CD14-positive monocyte (primary cell): ENCODE data around the gene USP1. TPM values are rescaled to one million over a fixed set of nuclear protein-coding genes. Genes with fewer than 3 reads are reported as not detected.

Experiments
- DNase-seq, 3 donors: peaks; one replicate each; pipeline ENCODE4 v3.0.0-alpha.2; 2011 to 2022
- H2AFZ ChIP-seq: 2 replicates; pipeline ENCODE4 v1.6.0; 2012; ENCODE audit warnings: mild to moderate bottlenecking, low read depth, low read length, inconsistent platforms; ENCODE audit not compliant: insufficient read depth, poor library complexity, severe bottlenecking
- H3K27ac ChIP-seq, 2 donors: 1 replicate in 1 of 2; 2 replicates in 1 of 2; pipeline ENCODE4 v1.5.1; 2012 to 2013; ENCODE audit warnings: low read length in 2 of 2, control low read depth in 1 of 2, inconsistent platforms in 1 of 2, low read depth in 1 of 2, mild to moderate bottlenecking in 1 of 2
- H3K27me3 ChIP-seq, 2 donors: one replicate each; pipeline versions ENCODE4 v1.6.0 to v1.6.1; 2011 to 2013; ENCODE audit warnings: low read length in 2 of 2; ENCODE audit not compliant: control insufficient read depth in 2 of 2, insufficient read depth in 2 of 2
- H3K36me3 ChIP-seq, 2 donors: replicated peaks in 1 of 2; 1 replicate in 1 of 2; 2 replicates in 1 of 2; pipeline versions ENCODE4 v1.5.1 to v1.6.1; 2012 to 2013; ENCODE audit warnings: low read length in 2 of 2, control low read depth in 1 of 2, inconsistent platforms in 1 of 2, mild to moderate bottlenecking in 1 of 2; ENCODE audit not compliant: insufficient read depth in 2 of 2, control insufficient read depth in 1 of 2
- H3K4me1 ChIP-seq, 2 donors: 1 replicate in 1 of 2; 2 replicates in 1 of 2; pipeline versions ENCODE4 v1.5.1 to v1.6.1; 2012 to 2013; ENCODE audit warnings: low read length in 2 of 2, control low read depth in 1 of 2, inconsistent platforms in 1 of 2, mild to moderate bottlenecking in 1 of 2, moderate library complexity in 1 of 2; ENCODE audit not compliant: insufficient read depth in 2 of 2, control insufficient read depth in 1 of 2
- H3K4me2 ChIP-seq: replicated peaks from 2 replicates; pipeline ENCODE3; 2012; ENCODE audit warnings: low read length, moderate library complexity, mild to moderate bottlenecking; ENCODE audit not compliant: poor library complexity, severe bottlenecking; ENCODE audit errors: extremely low read depth
- H3K4me3 ChIP-seq, 3 experiments: fragments of 200-600 bp in 1 of 3; sonication (generic) in 1 of 3; replicated peaks in 1 of 3; 1 replicate in 2 of 3; 2 replicates in 1 of 3; pipeline ENCODE4 v1.5.1; 2011 to 2013; ENCODE audit warnings: low read length in 3 of 3, mild to moderate bottlenecking in 3 of 3, control low read depth in 2 of 3, low read depth in 2 of 3, inconsistent platforms in 1 of 3, moderate library complexity in 1 of 3
- H3K79me2 ChIP-seq: 2 replicates; pipeline ENCODE4 v1.6.0; 2012; ENCODE audit warnings: mild to moderate bottlenecking, control low read depth, inconsistent platforms, low read length, moderate library complexity; ENCODE audit not compliant: insufficient read depth
- H3K9ac ChIP-seq: 2 replicates; pipeline ENCODE4 v1.6.0; 2017; ENCODE audit warnings: low read length, mild to moderate bottlenecking; ENCODE audit not compliant: insufficient read depth, poor library complexity, severe bottlenecking
- H3K9me3 ChIP-seq, 2 donors: replicated peaks in 1 of 2; 1 replicate in 1 of 2; 2 replicates in 1 of 2; pipeline versions ENCODE4 v1.5.1 to v1.6.1; 2012 to 2013; ENCODE audit warnings: low read length in 2 of 2, control low read depth in 1 of 2; ENCODE audit not compliant: control insufficient read depth in 1 of 2, insufficient read depth in 1 of 2
- H4K20me1 ChIP-seq: 2 replicates; pipeline ENCODE4 v1.6.0; 2012; ENCODE audit warnings: mild to moderate bottlenecking, low read length, control low read depth, moderate library complexity; ENCODE audit not compliant: insufficient read depth
- H3K27ac Mint-ChIP-seq, 7 donors: one replicate each; pipeline ENCODE4 v1.8.0; 2020; ENCODE audit warnings: mild to moderate bottlenecking in 7 of 7, mixed read lengths in 7 of 7, moderate library complexity in 6 of 7, inconsistent platforms in 2 of 7
- H3K27me3 Mint-ChIP-seq, 3 donors: one replicate each; pipeline ENCODE4 v1.8.0; 2021 to 2022; ENCODE audit warnings: low read depth in 3 of 3, mild to moderate bottlenecking in 3 of 3, mixed read lengths in 3 of 3, moderate library complexity in 3 of 3, inconsistent platforms in 1 of 3
- H3K36me3 Mint-ChIP-seq, 2 donors: one replicate each; pipeline ENCODE4 v1.8.0; 2020; ENCODE audit warnings: mixed read lengths in 2 of 2, inconsistent platforms in 1 of 2, mild to moderate bottlenecking in 1 of 2
- H3K4me1 Mint-ChIP-seq: one replicate; pipeline ENCODE4 v1.8.0; 2020; ENCODE audit warnings: mild to moderate bottlenecking, mixed read lengths
- H3K4me3 Mint-ChIP-seq, 2 donors: one replicate each; pipeline ENCODE4 v1.8.0; 2020; ENCODE audit warnings: mild to moderate bottlenecking in 2 of 2, mixed read lengths in 2 of 2, moderate library complexity in 1 of 2
- H3K9me3 Mint-ChIP-seq, 7 donors: one replicate each; pipeline ENCODE4 v1.8.0; 2020 to 2022; ENCODE audit warnings: mixed read lengths in 7 of 7, mild to moderate bottlenecking in 6 of 7, moderate library complexity in 6 of 7, inconsistent platforms in 2 of 7
- CTCF ChIP-seq: fragments of 200-600 bp; IDR thresholded peaks from one replicate; pipeline ENCODE4 v1.8.0; 2022; ENCODE audit warnings: antibody characterized with exemption, mild to moderate bottlenecking
- WGBS: methylation state at CpG from one replicate; pipeline ENCODE4 v1.1.5; 2013; ENCODE audit warnings: missing lambda C conversion rate; ENCODE audit not compliant: insufficient coverage; 5-methylcytosine and 5-hydroxymethylcytosine counted together
- intact Hi-C, 2 donors: fragments of 100-400 bp; cut with micrococcal nuclease; formaldehyde crosslinking; loops; one replicate each; pipeline versions ENCODE4 v1.15.0 to v1.15.1; 2023
- polyA plus RNA-seq, 3 donors: library from polyadenylated mRNA; depleted of rRNA in 1 of 3; unstranded in 2 of 3; stranded (reverse) in 1 of 3; fragments of 300-500 nt in 2 of 3; fragments of >200 nt in 1 of 3; fragmentation: Illumina TruSeq in 2 of 3; gene quantifications; 1 replicate in 2 of 3; 2 replicates in 1 of 3; pipeline ENCODE4 v1.2.3, GENCODE V29; 2012 to 2021

The USP1 gene
- polyA plus RNA-seq, 3 donors = 5.3 to 24.0 (median 13.6) TPM

GRCh38 chr1:62392951-62393350 is 43.9 kb upstream of the USP1 start:
- Mint-ChIP-seq H3K4me1 (no peaks in the 10 kb centered on the region), H3K4me3 (no peak overlapping the region), H3K36me3 (no peaks in the 10 kb centered on the region), H3K9me3 (no peaks in the 10 kb centered on the region), H3K27me3 (peaks cover 0 to 3% (median 3%) of the 10 kb centered on the region in 3 donors), H3K27ac (no peak overlapping the region)
- Histone ChIP-seq H2AFZ (no peak overlapping the region), H3K4me3 (no peak overlapping the region), H3K4me2 (no peak overlapping the region), H4K20me1 (no peaks in the 10 kb centered on the region), H3K79me2 (no peaks in the 10 kb centered on the region), H3K27ac (no peak overlapping the region), H3K36me3 (no peaks in the 10 kb centered on the region), H3K4me1 (no peaks in the 10 kb centered on the region), H3K27me3 (no peaks in the 10 kb centered on the region), H3K9me3 (no peaks in the 10 kb centered on the region), H3K9ac (no peak overlapping the region)
- TF ChIP-seq CTCF = no peak
- intact Hi-C loops = no loop called here
- 100% methylated on average over 1 of the region's 3 CpGs for whole genome bisulfite sequencing
- no peak for DNase-seq

GRCh38 chr1:62394646-62395045 is 42.2 kb upstream of the USP1 start:
- H3K4me1 ChIP-seq = no peaks in the 10 kb centered on the region
- H3K9me3 Mint-ChIP-seq = no peaks in the 10 kb centered on the region
- no peak overlapping the region for H3K4me3 Mint-ChIP-seq
- no peaks in the 10 kb centered on the region for H3K36me3 ChIP-seq
- no peaks in the 10 kb centered on the region for H3K36me3 Mint-ChIP-seq
- no peak overlapping the region for H3K9ac ChIP-seq
- H3K27ac ChIP-seq = no peak overlapping the region
- H3K27me3 ChIP-seq = no peaks in the 10 kb centered on the region
- H3K27me3 Mint-ChIP-seq = peaks cover 0 to 3% (median 3%) of the 10 kb centered on the region in 3 donors
- H3K27ac Mint-ChIP-seq = no peak overlapping the region
- no peak overlapping the region for H2AFZ ChIP-seq
- no peaks in the 10 kb centered on the region for H3K9me3 ChIP-seq
- intact Hi-C loops = no loop called here
- no peak for DNase-seq
- no peak overlapping the region for H3K4me2 ChIP-seq
- H4K20me1 ChIP-seq = no peaks in the 10 kb centered on the region
- TF ChIP-seq CTCF = no peak
- H3K4me1 Mint-ChIP-seq = no peaks in the 10 kb centered on the region
- WGBS = 88% methylated on average over 5 of the region's 8 CpGs
- H3K4me3 ChIP-seq = no peak overlapping the region
- H3K79me2 ChIP-seq = no peaks in the 10 kb centered on the region
